ENCODE results near the gene ABI1.

- TF ChIP-seq MAX (IDR thresholded peaks at IDR 0.05), result no peak
- no peak for TF ChIP-seq TEAD4 (IDR thresholded peaks at IDR 0.05)
- no peak for TF ChIP-seq CEBPB (IDR thresholded peaks at IDR 0.05)
- no peak for TF ChIP-seq EGR1 (IDR thresholded peaks at IDR 0.05)
- TF ChIP-seq REST (IDR thresholded peaks at IDR 0.05; ENCODE audit: low read depth), result no peak
- TF ChIP-seq TAF1 (IDR thresholded peaks at IDR 0.05; ENCODE audit: low read depth), result no peak
- TF ChIP-seq USF1 (IDR thresholded peaks at IDR 0.05), result no peak
- no peak for TF ChIP-seq RAD21 (IDR thresholded peaks at IDR 0.05; ENCODE audit: low read depth)
- no peak for TF ChIP-seq EP300 (IDR thresholded peaks at IDR 0.05; ENCODE audit: borderline replicate concordance)
- no peak for TF ChIP-seq YY1 (IDR thresholded peaks at IDR 0.05; ENCODE audit: low read depth)
- no peak for TF ChIP-seq TCF12 (IDR thresholded peaks at IDR 0.05; ENCODE audit: low read depth)
Observed at GRCh38 chr10:26863351-26864076, 2.8 kb upstream of the ABI1 start.
